IMR-90 (cell line): ENCODE results near the gene CTNNBIP1. TPM values are rescaled to one million over a fixed set of nuclear protein-coding genes. Genes with fewer than 3 reads are reported as not detected.

Experiments
- ATAC-seq: fragments of 200-7000 bp; cut with Tn5 transposase; 2 replicates; pipeline ENCODE4 v1.9.1; 2020; ENCODE audit warnings: low read depth, mild to moderate bottlenecking, moderate library complexity
- BruUV-seq: library from RNA; stranded (reverse); fragments of 400-500 nt; replicated peaks from 2 replicates; lab custom pipeline; 2021; lab: Mats Ljungman, UMichigan
- CTCF ChIA-PET: fragments of 300-600 bp; formaldehyde crosslinking; extraction: SDS; loops from one replicate; lab custom pipeline; 2021; ENCODE audit warnings: antibody characterized with exemption; lab: Yijun Ruan, JAX
- POLR2A ChIA-PET: fragments of 300-600 bp; sonication (Branson Sonifier 250); formaldehyde crosslinking; loops from one replicate; lab custom pipeline; 2022; ENCODE audit warnings: antibody characterized with exemption; ENCODE audit not compliant: unreplicated experiment; lab: Charles Lee
- DNase-seq: peaks from one replicate; pipeline ENCODE4 v3.0.0; 2013
- H2AFZ ChIP-seq: replicated peaks from 2 replicates; pipeline ENCODE3; 2013; ENCODE audit warnings: low read length, mild to moderate bottlenecking; ENCODE audit not compliant: poor library complexity
- H2AK5ac ChIP-seq: 2 replicates; pipeline ENCODE4 v1.6.1; 2013; ENCODE audit warnings: low read depth, low read length, inconsistent platforms
- H2AK9ac ChIP-seq: replicated peaks from 2 replicates; pipeline ENCODE3; 2013; ENCODE audit warnings: mild to moderate bottlenecking, low read depth, low read length, moderate library complexity; ENCODE audit not compliant: poor library complexity
- H2BK120ac ChIP-seq: 2 replicates; pipeline ENCODE4 v1.6.1; 2013; ENCODE audit warnings: low read depth, low read length, inconsistent platforms
- H2BK15ac ChIP-seq: 3 replicates; pipeline ENCODE4 v1.6.1; 2013; ENCODE audit warnings: low read depth, low read length, inconsistent platforms
- H2BK20ac ChIP-seq: 2 replicates; pipeline ENCODE4 v1.6.1; 2013; ENCODE audit warnings: low read depth, mild to moderate bottlenecking, inconsistent platforms, low read length, moderate library complexity
- H2BK5ac ChIP-seq: 2 replicates; pipeline ENCODE4 v1.6.1; 2013; ENCODE audit warnings: mild to moderate bottlenecking, low read depth, low read length, inconsistent platforms; ENCODE audit not compliant: poor library complexity, severe bottlenecking
- H3K14ac ChIP-seq: replicated peaks from 2 replicates; pipeline ENCODE4 v1.6.1; 2013; ENCODE audit warnings: low read depth, low read length, inconsistent platforms
- H3K18ac ChIP-seq: 2 replicates; pipeline ENCODE4 v1.6.1; 2013; ENCODE audit warnings: low read depth, low read length, control low read depth
- H3K23ac ChIP-seq: 2 replicates; pipeline ENCODE4 v1.6.1; 2013; ENCODE audit warnings: low read depth, low read length, inconsistent platforms
- H3K27ac ChIP-seq: 2 replicates; pipeline ENCODE4 v1.5.1; 2013; ENCODE audit warnings: mild to moderate bottlenecking, control low read depth, low read length; ENCODE audit not compliant: insufficient read depth
- H3K27me3 ChIP-seq: 2 replicates; pipeline ENCODE4 v1.6.1; 2013; ENCODE audit warnings: low read length; ENCODE audit not compliant: control insufficient read depth, insufficient read depth
- H3K36me3 ChIP-seq: 2 replicates; pipeline ENCODE4 v1.6.1; 2013; ENCODE audit warnings: low read length, mixed read lengths; ENCODE audit not compliant: control insufficient read depth, insufficient read depth
- H3K4ac ChIP-seq: 2 replicates; pipeline ENCODE4 v1.6.1; 2013; ENCODE audit warnings: low read depth, low read length, inconsistent platforms
- H3K4me1 ChIP-seq: 2 replicates; pipeline ENCODE4 v1.6.1; 2013; ENCODE audit warnings: low read length, mixed read lengths; ENCODE audit not compliant: control insufficient read depth, insufficient read depth
- H3K4me2 ChIP-seq: 2 replicates; pipeline ENCODE4 v1.6.1; 2013; ENCODE audit warnings: low read depth, mild to moderate bottlenecking, control low read depth, low read length, moderate library complexity
- H3K4me3 ChIP-seq: 2 replicates; pipeline ENCODE4 v1.5.1; 2013; ENCODE audit warnings: low read depth, mild to moderate bottlenecking, control low read depth, low read length, moderate library complexity; ENCODE audit not compliant: insufficient read depth
- H3K56ac ChIP-seq: 2 replicates; pipeline ENCODE4 v1.6.1; 2013; ENCODE audit warnings: low read length, inconsistent platforms; ENCODE audit not compliant: insufficient read depth; ENCODE audit errors: extremely low read depth
- H3K79me1 ChIP-seq, 2 experiments: 2 replicates each; pipeline ENCODE4 v1.6.1; 2013; ENCODE audit warnings: low read length in 2 of 2, inconsistent platforms in 1 of 2, low read depth in 1 of 2
- H3K9ac ChIP-seq: 2 replicates; pipeline ENCODE4 v1.6.1; 2013; ENCODE audit warnings: low read depth, low read length, control low read depth
- H3K9me1 ChIP-seq: 2 replicates; pipeline ENCODE4 v1.6.1; 2013; ENCODE audit warnings: low read length, inconsistent platforms; ENCODE audit not compliant: insufficient read depth
- H3K9me3 ChIP-seq: 2 replicates; pipeline ENCODE4 v1.6.1; 2013; ENCODE audit warnings: low read length; ENCODE audit not compliant: control insufficient read depth, insufficient read depth
- H4K20me1 ChIP-seq: 2 replicates; pipeline ENCODE4 v1.6.1; 2013; ENCODE audit warnings: low read length, inconsistent platforms; ENCODE audit not compliant: insufficient read depth
- H4K5ac ChIP-seq: 2 replicates; pipeline ENCODE4 v1.6.1; 2013; ENCODE audit warnings: mild to moderate bottlenecking, low read depth, low read length, control low read depth
- H4K8ac ChIP-seq, 2 experiments: 2 replicates each; pipeline ENCODE4 v1.6.1; 2013; ENCODE audit warnings: low read depth in 2 of 2, low read length in 2 of 2, control low read depth in 1 of 2, inconsistent platforms in 1 of 2
- H4K91ac ChIP-seq: 2 replicates; pipeline ENCODE4 v1.6.1; 2013; ENCODE audit warnings: low read depth, low read length, inconsistent platforms; ENCODE audit not compliant: insufficient read depth
- CHD1 ChIP-seq: IDR thresholded peaks from 2 replicates; pipeline ENCODE4 v1.6.1; 2012; ENCODE audit warnings: low read depth, low read length, improper control_type of control experiment
- CTCF ChIP-seq: conservative IDR thresholded peaks from 2 replicates; pipeline ENCODE4 v1.5.1; 2012; ENCODE audit warnings: mild to moderate bottlenecking, low read depth, low read length, improper control_type of control experiment
- ELK1 ChIP-seq: fragments of 150-350 bp; IDR thresholded peaks from 2 replicates; pipeline ENCODE4 v1.6.1; 2016; ENCODE audit warnings: low read depth, mild to moderate bottlenecking, low read length, moderate library complexity, borderline replicate concordance
- MAFK ChIP-seq: IDR thresholded peaks from 2 replicates; pipeline ENCODE4 v1.6.1; 2012; ENCODE audit warnings: low read depth, low read length, improper control_type of control experiment
- MXI1 ChIP-seq: IDR thresholded peaks from 2 replicates; pipeline ENCODE4 v1.6.1; 2012; ENCODE audit warnings: low read depth, mild to moderate bottlenecking, low read length, moderate library complexity, borderline replicate concordance
- NFE2L2 ChIP-seq: fragments of 150-350 bp; IDR thresholded peaks from 2 replicates; pipeline ENCODE4 v1.6.1; 2016; ENCODE audit warnings: low read depth, mild to moderate bottlenecking, low read length
- RFX5 ChIP-seq: IDR thresholded peaks from 2 replicates; pipeline ENCODE4 v1.8.0; 2012; ENCODE audit warnings: low read depth, mild to moderate bottlenecking, low read length, moderate library complexity
- SMC3 ChIP-seq: fragments of 150-350 bp; IDR thresholded peaks from 2 replicates; pipeline ENCODE4 v1.6.1; 2016; ENCODE audit warnings: low read depth, mild to moderate bottlenecking, antibody characterized with exemption, low read length, moderate library complexity
- USF2 ChIP-seq: fragments of 150-350 bp; IDR thresholded peaks from 2 replicates; pipeline ENCODE4 v1.6.1; 2017; ENCODE audit warnings: mild to moderate bottlenecking, antibody characterized with exemption, low read length, low read depth
- WGBS, 2 experiments: methylation state at CpG; one replicate each; pipeline versions ENCODE4 v1.1.5 to v1.1.7; 2013; ENCODE audit warnings: missing lambda C conversion rate in 2 of 2; ENCODE audit not compliant: insufficient read length in 1 of 2; ENCODE audit errors: extremely low coverage in 2 of 2; 5-methylcytosine and 5-hydroxymethylcytosine counted together
- dilution Hi-C: fragments of 300-500 bp; cut with HindIII; formaldehyde crosslinking; loops from one replicate; pipeline ENCODE4 v1.14.3; 2018; ENCODE audit warnings: low sequenced_read_pairs; ENCODE audit not compliant: unreplicated experiment
- in situ Hi-C: fragments of 300-500 bp; cut with MboI; formaldehyde crosslinking; loops from 3 replicates; pipeline ENCODE4 v1.14.3; 2019; ENCODE audit warnings: low sequenced_read_pairs, inconsistent platforms, mixed read lengths
- intact Hi-C: fragments of 100-400 bp; cut with micrococcal nuclease; formaldehyde crosslinking; loops from 2 replicates; pipeline ENCODE4 v1.10.0; 2022
- polyA plus RNA-seq, 3 experiments: library from polyadenylated mRNA; depleted of rRNA; stranded (reverse); fragments of >200 nt; gene quantifications; 2 replicates each; pipeline ENCODE4 v1.2.3, GENCODE V29; 2012; ENCODE audit warnings: low replicate concordance in 1 of 3
- total RNA-seq: library from RNA; depleted of rRNA; stranded (reverse); fragments of >200 nt; gene quantifications from 2 replicates; pipeline ENCODE4 v1.2.3, GENCODE V29; 2012

CTNNBIP1 gene
- total and polyA plus RNA-seq, 2 of the 4 experiments (the other 2 are of a cell fraction): 24.7 to 28.5 TPM

GRCh38 chr1:9873385-9873784, 36.7 kb downstream of the CTNNBIP1 start:
- in situ Hi-C loops (loop anchor here (5.0 kb wide), 1 partner anchor 69 kb away; the partner anchor contains the start of genes LZIC and NMNAT1), intact Hi-C loops (no loop called here), dilution Hi-C loops (no loop called here)
- no peak overlapping the region for H3K23ac ChIP-seq
- H3K36me3 ChIP-seq: peaks cover 11% of the 10 kb centered on the region; the same call in 1 of the 2 replicates
- no peak overlapping the region for H3K18ac ChIP-seq
- no peak overlapping the region for H2BK20ac ChIP-seq
- DNase-seq (no peak), ATAC-seq (no peak)
- CTCF ChIA-PET: interaction anchor here (1.1 kb wide), 1 partner anchor 41 kb away, joined by 3 read pairs; no protein-coding TSS in a partner anchor
- POLR2A ChIA-PET: interaction anchor here (1.0 kb wide), 1 partner anchor 70 kb away, joined by 3 read pairs; the partner anchor contains the start of genes LZIC and NMNAT1
- H4K20me1 ChIP-seq: no peaks in the 10 kb centered on the region
- no peak overlapping the region for H3K56ac ChIP-seq
- no peak overlapping the region for H3K4ac ChIP-seq
- H4K91ac ChIP-seq: no peak overlapping the region
- no peak overlapping the region for H4K5ac ChIP-seq
- no TSS peak for BruUV-seq
- WGBS, 2 experiments: no CpG with 5 or more reads among the region's 5 CpGs
- no peak overlapping the region for H4K8ac ChIP-seq
- H3K9me3 ChIP-seq: no peaks in the 10 kb centered on the region
- H3K9ac ChIP-seq: no peak overlapping the region
- no peak overlapping the region for H2AFZ ChIP-seq
- H2BK5ac ChIP-seq: no peak overlapping the region
- H2BK120ac ChIP-seq: no peak overlapping the region
- peaks cover 5% of the 10 kb centered on the region for H3K4me1 ChIP-seq
- H2AK9ac ChIP-seq: no peak overlapping the region
- no peak overlapping the region for H3K14ac ChIP-seq
- TF ChIP-seq ELK1: no peak
- no peak for TF ChIP-seq CTCF
- no peak for TF ChIP-seq RFX5
- no peak for TF ChIP-seq SMC3
- no peak for TF ChIP-seq MAFK
- no peak for TF ChIP-seq MXI1
- TF ChIP-seq CHD1: no peak
- TF ChIP-seq USF2: no peak
- TF ChIP-seq NFE2L2: no peak
- no peak overlapping the region for H2AK5ac ChIP-seq
- peaks cover 0 to 3% of the 10 kb centered on the region in 2 experiments; a peak in 2 of 4 replicates for H3K79me1 ChIP-seq
- H3K27ac ChIP-seq: no peak overlapping the region
- H3K4me3 ChIP-seq: no peak overlapping the region
- H3K4me2 ChIP-seq: no peak overlapping the region
- H2BK15ac ChIP-seq: no peak overlapping the region
- H3K27me3 ChIP-seq: no peaks in the 10 kb centered on the region
- 0 out of 2 replicates have a peak, but pooled peaks cover 2% of the 10 kb centered on the region for H3K9me1 ChIP-seq
